ENCODE measurements around the gene ZHX3.

The ZHX3 gene, protein sequence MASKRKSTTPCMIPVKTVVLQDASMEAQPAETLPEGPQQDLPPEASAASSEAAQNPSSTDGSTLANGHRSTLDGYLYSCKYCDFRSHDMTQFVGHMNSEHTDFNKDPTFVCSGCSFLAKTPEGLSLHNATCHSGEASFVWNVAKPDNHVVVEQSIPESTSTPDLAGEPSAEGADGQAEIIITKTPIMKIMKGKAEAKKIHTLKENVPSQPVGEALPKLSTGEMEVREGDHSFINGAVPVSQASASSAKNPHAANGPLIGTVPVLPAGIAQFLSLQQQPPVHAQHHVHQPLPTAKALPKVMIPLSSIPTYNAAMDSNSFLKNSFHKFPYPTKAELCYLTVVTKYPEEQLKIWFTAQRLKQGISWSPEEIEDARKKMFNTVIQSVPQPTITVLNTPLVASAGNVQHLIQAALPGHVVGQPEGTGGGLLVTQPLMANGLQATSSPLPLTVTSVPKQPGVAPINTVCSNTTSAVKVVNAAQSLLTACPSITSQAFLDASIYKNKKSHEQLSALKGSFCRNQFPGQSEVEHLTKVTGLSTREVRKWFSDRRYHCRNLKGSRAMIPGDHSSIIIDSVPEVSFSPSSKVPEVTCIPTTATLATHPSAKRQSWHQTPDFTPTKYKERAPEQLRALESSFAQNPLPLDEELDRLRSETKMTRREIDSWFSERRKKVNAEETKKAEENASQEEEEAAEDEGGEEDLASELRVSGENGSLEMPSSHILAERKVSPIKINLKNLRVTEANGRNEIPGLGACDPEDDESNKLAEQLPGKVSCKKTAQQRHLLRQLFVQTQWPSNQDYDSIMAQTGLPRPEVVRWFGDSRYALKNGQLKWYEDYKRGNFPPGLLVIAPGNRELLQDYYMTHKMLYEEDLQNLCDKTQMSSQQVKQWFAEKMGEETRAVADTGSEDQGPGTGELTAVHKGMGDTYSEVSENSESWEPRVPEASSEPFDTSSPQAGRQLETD

DNA sequence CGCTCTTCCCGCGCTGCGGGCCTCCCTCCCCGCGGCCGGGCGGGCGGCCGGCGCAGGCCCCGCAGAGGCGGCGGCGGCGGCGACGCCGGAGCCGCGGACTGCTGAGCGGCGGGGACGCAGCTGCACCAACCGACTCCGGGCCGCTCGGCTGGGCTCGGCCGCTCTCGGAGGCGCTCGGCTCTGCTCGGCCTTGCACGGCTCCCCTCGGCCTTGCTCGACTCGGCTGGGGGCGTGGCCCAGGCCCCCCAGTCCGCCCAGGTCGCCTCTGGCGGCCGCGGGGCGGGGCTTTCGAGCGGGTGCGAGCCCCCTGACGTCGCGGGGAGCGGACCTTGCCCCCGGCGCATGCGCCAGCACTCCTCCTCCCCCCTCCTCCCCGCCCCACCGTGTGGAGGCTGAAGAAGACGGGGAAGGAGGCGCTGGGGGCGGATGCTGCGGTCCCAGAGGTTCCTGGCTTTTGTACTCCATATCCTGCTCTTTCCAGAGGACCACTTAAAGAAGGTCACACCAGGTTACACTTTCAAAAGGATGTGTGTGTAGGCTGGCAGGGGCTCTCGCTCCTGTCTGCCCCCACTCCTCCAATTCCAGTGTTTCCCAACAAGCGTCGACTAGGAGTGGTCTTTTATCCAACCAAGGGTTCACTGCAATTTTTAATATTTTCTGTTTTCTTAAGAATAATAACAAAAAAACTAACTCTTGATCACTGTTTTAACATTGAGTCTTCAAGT, at the start of gene ZHX3:
TSS of gene ZHX3 (minus strand) at position 186 of the 725 bp plus-strand sequence. CDS start 112,815 bp downstream, outside the sequence.
- TF ChIP-seq ZFX (IDR thresholded peaks at IDR 0.05; ENCODE audit: borderline replicate concordance) = no peak
- TF ChIP-seq, protein P1, sequence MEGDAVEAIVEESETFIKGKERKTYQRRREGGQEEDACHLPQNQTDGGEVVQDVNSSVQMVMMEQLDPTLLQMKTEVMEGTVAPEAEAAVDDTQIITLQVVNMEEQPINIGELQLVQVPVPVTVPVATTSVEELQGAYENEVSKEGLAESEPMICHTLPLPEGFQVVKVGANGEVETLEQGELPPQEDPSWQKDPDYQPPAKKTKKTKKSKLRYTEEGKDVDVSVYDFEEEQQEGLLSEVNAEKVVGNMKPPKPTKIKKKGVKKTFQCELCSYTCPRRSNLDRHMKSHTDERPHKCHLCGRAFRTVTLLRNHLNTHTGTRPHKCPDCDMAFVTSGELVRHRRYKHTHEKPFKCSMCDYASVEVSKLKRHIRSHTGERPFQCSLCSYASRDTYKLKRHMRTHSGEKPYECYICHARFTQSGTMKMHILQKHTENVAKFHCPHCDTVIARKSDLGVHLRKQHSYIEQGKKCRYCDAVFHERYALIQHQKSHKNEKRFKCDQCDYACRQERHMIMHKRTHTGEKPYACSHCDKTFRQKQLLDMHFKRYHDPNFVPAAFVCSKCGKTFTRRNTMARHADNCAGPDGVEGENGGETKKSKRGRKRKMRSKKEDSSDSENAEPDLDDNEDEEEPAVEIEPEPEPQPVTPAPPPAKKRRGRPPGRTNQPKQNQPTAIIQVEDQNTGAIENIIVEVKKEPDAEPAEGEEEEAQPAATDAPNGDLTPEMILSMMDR (IDR thresholded peaks at IDR 0.05) = no peak
- H3K27ac ChIP-seq = peak within 1 kb of the TSS; percentile 63

DNA sequence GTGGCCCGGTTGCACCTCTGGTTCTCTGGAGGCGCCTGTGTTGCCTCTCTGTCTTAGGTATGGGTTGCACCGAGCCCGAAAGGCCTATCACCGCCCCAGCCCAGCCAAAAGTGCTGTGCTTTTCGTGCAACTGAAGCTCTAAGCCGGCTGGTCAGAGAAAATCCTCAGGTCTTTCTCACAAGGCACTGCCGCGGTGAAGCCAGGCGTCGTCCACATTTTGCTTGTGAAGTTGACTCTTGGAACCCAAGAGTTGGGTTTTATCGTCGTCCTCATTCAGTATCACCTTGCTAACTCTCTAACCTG, 49.8 kb upstream of the ZHX3 start:
- no peak overlapping the region for H3K27ac ChIP-seq
- TF ChIP-seq, protein P1 (IDR thresholded peaks at IDR 0.05) = no peak
- TF ChIP-seq ZFX (IDR thresholded peaks at IDR 0.05; ENCODE audit: borderline replicate concordance) = no peak

DNA sequence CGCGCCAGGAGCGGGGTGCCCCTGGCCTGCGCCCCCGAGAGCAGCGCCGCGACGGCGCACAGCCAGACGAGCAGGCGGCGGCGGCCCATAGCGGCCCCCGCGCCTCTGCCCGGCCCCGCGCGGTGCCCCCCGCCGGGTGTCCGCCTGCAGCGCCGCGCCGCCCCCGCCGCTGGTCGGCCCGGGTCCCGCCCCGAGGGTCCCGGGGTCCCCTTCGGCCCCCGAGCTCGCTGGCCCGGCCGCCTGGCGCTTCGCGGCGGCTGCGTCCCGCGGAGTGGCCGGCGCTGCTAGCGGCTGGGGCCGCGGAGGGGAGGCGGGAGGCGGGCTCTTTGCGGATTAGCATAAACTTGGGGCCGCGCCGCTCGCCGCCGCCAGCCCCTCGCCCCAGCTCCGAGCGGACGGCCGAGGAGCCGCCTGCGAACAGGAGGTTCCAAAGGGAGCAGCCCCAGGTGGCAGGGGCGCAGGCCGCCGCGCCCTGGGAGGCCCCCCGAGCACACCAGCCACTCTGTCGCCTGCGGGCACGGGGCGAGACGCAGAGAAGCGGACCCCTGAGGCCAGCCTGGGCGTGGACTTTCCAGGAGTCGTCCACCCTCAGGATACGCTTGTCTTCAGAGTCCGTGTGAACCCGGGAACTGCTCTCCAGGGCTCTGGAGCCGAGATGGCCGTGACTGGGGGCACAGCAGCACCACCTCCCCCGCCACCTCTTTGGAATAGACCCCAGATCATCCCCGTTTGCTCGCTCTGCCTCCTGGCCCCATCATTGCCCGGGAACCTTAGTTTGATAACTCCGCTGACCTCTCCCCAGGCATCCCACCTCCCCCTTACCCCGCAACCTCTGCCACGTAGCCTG, 49.2 kb upstream of the ZHX3 start, which contains the start of gene EMILIN3:
TSS of gene EMILIN3 (minus strand) at position 273 of the 847 bp plus-strand sequence. CDS start at position 89, 184 bp downstream.
- H3K27ac ChIP-seq = no peak within 1 kb of the TSS

DNA sequence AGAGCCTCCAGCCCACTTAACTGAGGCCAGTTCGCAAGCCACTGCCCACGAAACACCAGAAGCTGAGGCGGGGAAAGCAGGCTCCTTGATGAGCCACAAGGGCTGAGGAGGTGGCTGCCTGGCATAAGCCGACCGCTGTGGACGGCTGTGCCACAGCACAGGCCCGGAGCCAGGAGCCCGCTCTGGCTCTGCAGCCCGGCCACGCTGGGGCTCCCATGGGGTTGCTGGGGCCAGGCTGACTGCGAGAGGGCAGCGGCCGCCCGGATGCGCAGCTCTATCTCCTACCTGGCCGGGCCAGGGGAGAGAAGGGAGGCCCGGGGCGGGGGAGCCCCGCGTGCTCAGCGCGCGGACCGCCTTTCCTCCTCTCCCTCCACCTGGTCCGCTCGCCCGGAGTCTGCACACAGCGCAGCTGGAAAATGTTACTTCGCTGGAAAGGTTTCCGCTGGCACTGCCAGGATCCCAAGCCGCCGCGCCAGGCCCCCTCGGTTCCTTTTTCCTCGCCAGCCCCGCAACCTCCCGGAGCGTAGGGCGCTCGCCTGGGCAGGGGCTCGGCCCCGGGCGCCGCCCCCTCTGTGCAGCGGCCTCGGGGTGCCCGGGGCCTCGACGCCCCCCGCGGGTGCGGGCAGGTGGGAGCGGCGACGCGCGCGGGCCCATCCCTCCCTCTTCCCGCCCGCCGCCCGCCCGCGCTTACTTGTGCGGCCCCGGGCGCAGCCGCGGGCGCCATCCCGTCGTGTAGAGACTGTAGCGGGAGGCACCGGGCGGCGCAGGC, 48.4 kb upstream of the ZHX3 start:
- no peak overlapping the region for H3K27ac ChIP-seq
- TF ChIP-seq, protein P1 (IDR thresholded peaks at IDR 0.05) = no peak
- no peak for TF ChIP-seq ZFX (IDR thresholded peaks at IDR 0.05; ENCODE audit: borderline replicate concordance)

More for the DNA sequence above, 49.2 kb upstream of the ZHX3 start, which contains the start of gene EMILIN3:
- TF ChIP-seq, protein P1 (IDR thresholded peaks at IDR 0.05) = no peak
- no peak for TF ChIP-seq ZFX (IDR thresholded peaks at IDR 0.05; ENCODE audit: borderline replicate concordance)

DNA sequence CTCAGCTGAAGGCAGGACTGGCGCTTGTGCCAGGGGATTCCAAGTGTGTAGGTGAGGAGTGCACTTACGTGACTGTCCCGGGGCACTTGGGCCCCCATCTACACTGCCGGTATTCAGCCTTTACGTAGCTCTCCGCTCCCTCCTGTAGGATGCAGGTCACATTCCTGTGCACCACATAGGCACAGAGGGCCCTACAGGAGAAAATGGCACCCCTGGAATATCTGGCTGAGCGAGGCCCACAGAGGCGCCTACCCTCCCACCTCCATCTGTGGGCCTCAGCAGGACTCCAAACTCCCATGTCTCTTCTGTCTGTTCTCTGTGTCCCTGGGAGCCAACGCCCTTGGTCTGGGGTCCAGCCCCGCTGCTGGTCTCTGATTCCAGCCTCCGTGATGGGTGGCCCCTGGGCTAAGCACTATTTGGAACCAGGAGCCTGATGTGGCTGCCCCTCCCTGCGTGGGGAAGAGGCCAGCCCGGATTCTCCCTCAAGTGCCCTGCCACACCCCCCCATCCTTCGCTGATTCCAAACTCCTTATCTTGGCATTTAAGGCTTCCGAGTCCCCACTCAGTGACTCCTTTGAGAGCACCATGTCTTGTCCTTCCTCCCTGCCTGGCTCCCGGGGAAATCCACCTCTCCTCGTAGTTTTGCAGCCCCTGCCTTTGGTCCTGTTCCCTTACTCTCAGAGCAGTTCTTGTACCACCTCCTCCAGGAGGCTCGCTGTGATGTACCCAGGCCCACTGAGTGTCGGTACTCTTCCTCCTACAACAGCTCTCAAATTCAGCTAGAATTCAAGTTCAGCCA, 47.6 kb upstream of the ZHX3 start:
- TF ChIP-seq, protein P1 (IDR thresholded peaks at IDR 0.05) = no peak
- no peak for TF ChIP-seq ZFX (IDR thresholded peaks at IDR 0.05; ENCODE audit: borderline replicate concordance)
- H3K27ac ChIP-seq = no peak overlapping the region

Measured in 22Rv1 (cell line).